HEK293 (cell line): ENCODE measurements around the gene MRPL19.

Source experiments
- CTCF ChIA-PET: fragments of 350-600 bp; formaldehyde crosslinking; extraction: SDS; loops from one replicate; lab custom pipeline; 2021; ENCODE audit warnings: antibody characterized with exemption; lab: Yijun Ruan, JAX
- POLR2A ChIA-PET: fragments of 300-600 bp; formaldehyde crosslinking; extraction: SDS; loops from one replicate; lab custom pipeline; 2020; ENCODE audit warnings: antibody characterized with exemption, inconsistent platforms; lab: Yijun Ruan, JAX
- H3K27ac ChIP-seq: fragments of 200-500 bp; sonication (Bioruptor generic); 2 replicates; pipeline ENCODE4 v1.5.1; 2014; ENCODE audit warnings: low read depth, low read length, control low read depth, inconsistent platforms; ENCODE audit errors: extremely low read depth
- H3K36me3 ChIP-seq, 2 experiments: fragments of 200-500 bp in 1 of 2; sonication (Bioruptor generic) in 1 of 2; 1 replicate in 1 of 2; 2 replicates in 1 of 2; pipeline ENCODE4 v1.5.1; 2014 to 2017; ENCODE audit warnings: inconsistent platforms in 2 of 2, low read length in 2 of 2; ENCODE audit not compliant: control insufficient read depth in 2 of 2, insufficient read depth in 1 of 2
- H3K4me1 ChIP-seq: fragments of 200-500 bp; sonication (Bioruptor generic); 2 replicates; pipeline ENCODE4 v1.5.1; 2014; ENCODE audit warnings: mild to moderate bottlenecking, low read length, inconsistent platforms; ENCODE audit not compliant: control insufficient read depth, insufficient read depth
- H3K4me3 ChIP-seq: 2 replicates; pipeline ENCODE4 v1.5.1; 2011; ENCODE audit warnings: low read depth, mild to moderate bottlenecking, control low read depth, low read length, moderate library complexity
- H3K9me3 ChIP-seq: fragments of 200-500 bp; sonication (Bioruptor generic); 2 replicates; pipeline ENCODE4 v1.5.1; 2014; ENCODE audit warnings: low read depth, low read length, inconsistent platforms; ENCODE audit not compliant: control insufficient read depth, insufficient read depth
- CTCF ChIP-seq: fragments of 450-650 bp; formaldehyde crosslinking; IDR thresholded peaks from 2 replicates; pipeline ENCODE4 v1.5.1; 2016; ENCODE audit warnings: missing biosample characterization, missing genetic modification characterization
- GLIS1 ChIP-seq: fragments of 450-650 bp; formaldehyde crosslinking; IDR thresholded peaks from 2 replicates; pipeline ENCODE4 v1.5.1; 2016; ENCODE audit warnings: missing biosample characterization, missing genetic modification characterization
- GLIS2 ChIP-seq: fragments of 450-650 bp; formaldehyde crosslinking; IDR thresholded peaks from 2 replicates; pipeline ENCODE4 v1.5.1; 2016; ENCODE audit warnings: missing biosample characterization, missing genetic modification characterization
- KLF17 ChIP-seq: fragments of 450-650 bp; formaldehyde crosslinking; IDR thresholded peaks from 2 replicates; pipeline ENCODE4 v1.5.1; 2016; ENCODE audit warnings: missing biosample characterization, missing genetic modification characterization
- PRDM2 ChIP-seq: fragments of 450-650 bp; formaldehyde crosslinking; IDR thresholded peaks from 2 replicates; pipeline ENCODE4 v1.5.1; 2016; ENCODE audit warnings: missing biosample characterization, missing genetic modification characterization, borderline replicate concordance
- REPIN1 ChIP-seq: fragments of 450-650 bp; formaldehyde crosslinking; IDR thresholded peaks from 2 replicates; pipeline ENCODE4 v1.5.1; 2017; ENCODE audit warnings: missing biosample characterization, missing genetic modification characterization, low read depth
- ZBTB48 ChIP-seq: fragments of 450-650 bp; formaldehyde crosslinking; IDR thresholded peaks from 2 replicates; pipeline ENCODE4 v1.5.1; 2016; ENCODE audit warnings: missing biosample characterization, missing genetic modification characterization
- ZEB2 ChIP-seq: fragments of 450-650 bp; formaldehyde crosslinking; IDR thresholded peaks from 2 replicates; pipeline ENCODE4 v1.5.1; 2016; ENCODE audit warnings: missing biosample characterization, missing genetic modification characterization
- ZIC2 ChIP-seq: fragments of 450-650 bp; formaldehyde crosslinking; IDR thresholded peaks from 2 replicates; pipeline ENCODE4 v1.5.1; 2016; ENCODE audit warnings: missing biosample characterization, missing genetic modification characterization
- ZNF2 ChIP-seq: fragments of 450-650 bp; formaldehyde crosslinking; IDR thresholded peaks from 2 replicates; pipeline ENCODE4 v1.5.1; 2016; ENCODE audit warnings: missing biosample characterization, missing genetic modification characterization
- ZNF248 ChIP-seq: fragments of 450-650 bp; formaldehyde crosslinking; IDR thresholded peaks from 2 replicates; pipeline ENCODE4 v1.5.1; 2017; ENCODE audit warnings: missing biosample characterization, missing genetic modification characterization
- ZNF266 ChIP-seq: fragments of 450-650 bp; formaldehyde crosslinking; IDR thresholded peaks from 2 replicates; pipeline ENCODE4 v1.5.1; 2016; ENCODE audit warnings: missing biosample characterization, missing genetic modification characterization, low read depth
- ZNF341 ChIP-seq: fragments of 450-650 bp; formaldehyde crosslinking; IDR thresholded peaks from 2 replicates; pipeline ENCODE4; 2016; ENCODE audit warnings: low read depth, missing biosample characterization, missing genetic modification characterization
- ZNF416 ChIP-seq: fragments of 450-650 bp; formaldehyde crosslinking; IDR thresholded peaks from 2 replicates; pipeline ENCODE4 v1.5.1; 2016; ENCODE audit warnings: missing biosample characterization, missing genetic modification characterization
- ZNF513 ChIP-seq: fragments of 450-650 bp; IDR thresholded peaks from 2 replicates; pipeline ENCODE4 v1.5.1; 2018; ENCODE audit warnings: missing biosample characterization, missing genetic modification characterization
- ZNF560 ChIP-seq: fragments of 450-650 bp; formaldehyde crosslinking; IDR thresholded peaks from 2 replicates; pipeline ENCODE4 v1.5.1; 2017; ENCODE audit warnings: missing biosample characterization, missing genetic modification characterization, borderline replicate concordance
- ZNF654 ChIP-seq: fragments of 450-650 bp; formaldehyde crosslinking; IDR thresholded peaks from 2 replicates; pipeline ENCODE4 v1.5.1; 2016; ENCODE audit warnings: low read depth, missing biosample characterization, missing genetic modification characterization
- ZNF660 ChIP-seq: fragments of 450-650 bp; IDR thresholded peaks from 2 replicates; pipeline ENCODE4 v1.5.1; 2018; ENCODE audit warnings: missing biosample characterization, mild to moderate bottlenecking, missing genetic modification characterization
- ZNF670 ChIP-seq: fragments of 450-650 bp; formaldehyde crosslinking; IDR thresholded peaks from 2 replicates; pipeline ENCODE4 v1.5.1; 2016; ENCODE audit warnings: missing biosample characterization, missing genetic modification characterization, low read depth
- ZNF707 ChIP-seq: fragments of 450-650 bp; formaldehyde crosslinking; IDR thresholded peaks from 2 replicates; pipeline ENCODE4 v1.5.1; 2016; ENCODE audit warnings: missing biosample characterization, missing genetic modification characterization
- ZNF76 ChIP-seq: fragments of 450-650 bp; formaldehyde crosslinking; IDR thresholded peaks from 2 replicates; pipeline ENCODE4; 2016; ENCODE audit warnings: low read depth, missing biosample characterization, missing genetic modification characterization, borderline replicate concordance

MRPL19 gene

GRCh38 chr2:75608684-75609333 is 37.8 kb upstream of the MRPL19 start:
- H3K36me3 ChIP-seq: no peaks in the 10 kb centered on the region
- peak; percentile 90 for TF ChIP-seq GLIS1 (tag by site-specific recombination)
- TF ChIP-seq ZEB2 (tag by site-specific recombination): peak; percentile 71; the same call in 1 of the 2 replicates
- TF ChIP-seq PRDM2: no peak
- TF ChIP-seq REPIN1 (tag by site-specific recombination): no peak
- 0 out of 2 replicates have a peak, but pooled peaks have one; percentile 37 for TF ChIP-seq GLIS2 (tag by site-specific recombination)
- no peak for TF ChIP-seq ZNF670
- no peak for TF ChIP-seq ZNF266 (tag by site-specific recombination)
- no peak for TF ChIP-seq ZNF341 (tag by site-specific recombination)
- TF ChIP-seq ZNF513 (tag by site-specific recombination): no peak
- no peak for TF ChIP-seq ZNF248
- peak; percentile 79 for TF ChIP-seq CTCF (tag by site-specific recombination)
- peak; percentile 34; the same call in 1 of the 2 replicates for TF ChIP-seq ZBTB48 (tag by site-specific recombination)
- TF ChIP-seq ZNF76 (tag by site-specific recombination): 0 out of 2 replicates have a peak, but pooled peaks have one; percentile 28
- no peak for TF ChIP-seq ZNF707 (tag by site-specific recombination)
- TF ChIP-seq ZNF660 (tag by site-specific recombination): 0 out of 2 replicates have a peak, but pooled peaks have one; percentile 43
- peak; percentile 53 for TF ChIP-seq ZIC2
- TF ChIP-seq ZNF2: 0 out of 2 replicates have a peak, but pooled peaks have one; percentile 47
- no peak for TF ChIP-seq KLF17 (tag by site-specific recombination)
- peak; percentile 73 for TF ChIP-seq ZNF654 (tag by site-specific recombination)
- TF ChIP-seq ZNF416 (tag by site-specific recombination): no peak
- TF ChIP-seq ZNF560 (tag by site-specific recombination): no peak
- TF ChIP-seq, all 188 proteins: peak for 10
- Histone ChIP-seq H3K4me1 (no peaks in the 10 kb centered on the region), H3K4me3 (peak overlapping the region; percentile 20), H3K9me3 (no peaks in the 10 kb centered on the region), H3K27ac (no peak overlapping the region)
- ChIA-PET POLR2A (interaction anchor here (0.8 kb wide), 1 partner anchor 531 kb away, joined by 3 read pairs; no protein-coding TSS in a partner anchor), CTCF (interaction anchor here (0.5 to 3.4 kb wide), 54 partner anchors 9 to 920 kb away, joined by 3 to 137 read pairs (median 4); partner anchors contain the start of gene EVA1A)
